ENCODE results near the gene XNDC1N.

DNA sequence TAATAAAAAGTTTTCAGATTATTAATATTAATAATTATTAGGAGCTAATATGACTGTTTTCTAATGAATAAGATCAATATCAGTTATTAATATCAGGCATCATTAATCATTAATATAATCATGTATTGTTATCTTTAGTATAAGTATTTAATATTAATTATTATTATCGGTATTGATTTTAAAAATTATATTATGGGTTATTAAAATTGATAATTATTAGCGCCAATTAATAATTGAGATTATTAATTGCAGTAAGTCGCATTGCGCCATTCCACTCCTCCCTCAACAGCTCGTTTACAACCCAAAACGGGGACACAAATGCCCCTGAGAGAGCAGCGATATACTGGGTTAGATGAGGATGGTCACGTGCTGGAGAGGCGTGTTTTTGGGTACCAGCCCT, 20.2 kb downstream of the XNDC1N start:
- no peak for TF ChIP-seq CTCF (IDR thresholded peaks at IDR 0.05 in 4 of 5, conservative IDR thresholded peaks at IDR 0.05 in 1 of 5)
- TF ChIP-seq POLR2A (IDR thresholded peaks at IDR 0.05), result no peak

Measured in gastrocnemius medialis (tissue), 4 donors.